ENCODE data around the gene FZD4.
"Not testable (repeated sequence)": the region's sequence is repeated elsewhere in the genome, so short reads cannot be mapped to it uniquely, and the experiment has no call there.

The FZD4 gene

GRCh38 chr11:86972734-86973133 lies 17.5 kb upstream of the FZD4 start:
- DNase-seq (ENCODE audit: low spot score), result no peak

- DNase-seq (ENCODE audit: low spot score), result no peak
Measured at GRCh38 chr11:86969258-86969657, 14.1 kb upstream of the FZD4 start.

- DNase-seq (ENCODE audit: low spot score), result not testable (repeated sequence)
Measured at GRCh38 chr11:86967601-86968000, 12.4 kb upstream of the FZD4 start.

- DNase-seq (ENCODE audit: low spot score), result no peak
Measured at GRCh38 chr11:86957976-86958646, 2.9 kb upstream of the FZD4 start.

- no peak for DNase-seq (ENCODE audit: low spot score)
Measured at GRCh38 chr11:86956905-86957195, 1.7 kb upstream of the FZD4 start.

GRCh38 chr11:86955111-86955360 lies 159 bp downstream of the FZD4 start:
- DNase-seq (ENCODE audit: low spot score), result no peak

- no peak for DNase-seq (ENCODE audit: low spot score)
Measured at GRCh38 chr11:86954269-86955110, 705 bp downstream of the FZD4 start.

GRCh38 chr11:86952221-86952875 lies 2.8 kb downstream of the FZD4 start:
- DNase-seq (ENCODE audit: low spot score), result no peak

- DNase-seq (ENCODE audit: low spot score), result no peak
Measured at GRCh38 chr11:86951706-86952105, 3.5 kb downstream of the FZD4 start.

GRCh38 chr11:86950661-86950995 lies 4.6 kb downstream of the FZD4 start:
- no peak for DNase-seq (ENCODE audit: low spot score)

GRCh38 chr11:86949995-86950660 lies 5.1 kb downstream of the FZD4 start:
- DNase-seq (ENCODE audit: low spot score), result no peak

- no peak for DNase-seq (ENCODE audit: low spot score)
Measured at GRCh38 chr11:86948733-86949132, 6.5 kb downstream of the FZD4 start.

GRCh38 chr11:86947541-86947940 lies 7.7 kb downstream of the FZD4 start:
- no peak for DNase-seq (ENCODE audit: low spot score)

- DNase-seq (ENCODE audit: low spot score), result not testable (repeated sequence)
Measured at GRCh38 chr11:86943505-86943904, 11.7 kb downstream of the FZD4 start.

- DNase-seq (ENCODE audit: low spot score), result no peak
Measured at GRCh38 chr11:86941871-86942599, 13.2 kb downstream of the FZD4 start.

GRCh38 chr11:86941077-86941870 lies 13.9 kb downstream of the FZD4 start:
- no peak for DNase-seq (ENCODE audit: low spot score)

- no peak for DNase-seq (ENCODE audit: low spot score)
Measured at GRCh38 chr11:86940122-86940777, 14.9 kb downstream of the FZD4 start.

- DNase-seq (ENCODE audit: low spot score), result peak; percentile 76
Measured at GRCh38 chr11:86938900-86939880, 16.0 kb downstream of the FZD4 start.

- no peak for DNase-seq (ENCODE audit: low spot score)
Measured at GRCh38 chr11:86938203-86938899, 16.8 kb downstream of the FZD4 start.
